ENCODE data around the gene MPST. TPM values are rescaled to one million over a fixed set of nuclear protein-coding genes. Genes with fewer than 3 reads are reported as not detected.

The MPST gene
- total RNA-seq, 2 experiments from 2014 or later: 61.8 to 124 TPM

GRCh38 chr22:37074537-37074936, 55.0 kb downstream of the MPST start:
- Histone ChIP-seq H3K9me2 (ENCODE audit: insufficient read depth, low read length) (no peaks in the 10 kb centered on the region), H3K4me3 (ENCODE audit: low read depth, low read length, poor library complexity, severe bottlenecking) (no peak overlapping the region), H3K79me2 (ENCODE audit: insufficient read depth, low read depth, low read length) (no peaks in the 10 kb centered on the region), H3K27ac (ENCODE audit: low read depth, low read length, poor library complexity, severe bottlenecking) (no peak overlapping the region), H3K4me1 (ENCODE audit: insufficient read depth, low read length, poor library complexity, severe bottlenecking) (no peaks in the 10 kb centered on the region), H4K20me1 (ENCODE audit: insufficient read depth, low read length) (no peaks in the 10 kb centered on the region), H3K4me2 (ENCODE audit: low read length) (no peak overlapping the region), H2AFZ (ENCODE audit: low read length) (no peak overlapping the region), H3K36me3 (ENCODE audit: insufficient read depth, low read length) (no peaks in the 10 kb centered on the region), H3K9me3 (ENCODE audit: low read length) (no peaks in the 10 kb centered on the region)
- DNase-seq (ENCODE audit: low spot score): no peak
- TF ChIP-seq EZH2phosphoT487 (IDR thresholded peaks at IDR 0.05; ENCODE audit: borderline replicate concordance, low read depth, low read length) (no peak), CTCF (conservative IDR thresholded peaks at IDR 0.05; ENCODE audit: low read length) (no peak)
- CTCF ChIA-PET (ENCODE audit: unreplicated experiment): no interaction called here
- BruUV-seq (replicated peaks): no TSS peak
- intact Hi-C loops (cut with micrococcal nuclease; ENCODE audit: unreplicated experiment): no loop called here
- POLR2A ChIA-PET: no interaction called here

- Histone ChIP-seq H3K79me2 (ENCODE audit: insufficient read depth, low read depth, low read length) (no peaks in the 10 kb centered on the region), H3K9me2 (ENCODE audit: insufficient read depth, low read length) (no peaks in the 10 kb centered on the region), H2AFZ (ENCODE audit: low read length) (no peak overlapping the region), H3K4me3 (ENCODE audit: low read depth, low read length, poor library complexity, severe bottlenecking) (no peak overlapping the region), H3K4me1 (ENCODE audit: insufficient read depth, low read length, poor library complexity, severe bottlenecking) (no peaks in the 10 kb centered on the region), H3K36me3 (ENCODE audit: insufficient read depth, low read length) (no peaks in the 10 kb centered on the region), H3K4me2 (ENCODE audit: low read length) (no peak overlapping the region), H3K27ac (ENCODE audit: low read depth, low read length, poor library complexity, severe bottlenecking) (no peak overlapping the region), H3K9me3 (ENCODE audit: low read length) (no peaks in the 10 kb centered on the region), H4K20me1 (ENCODE audit: insufficient read depth, low read length) (no peaks in the 10 kb centered on the region)
- ChIA-PET CTCF (ENCODE audit: unreplicated experiment) (no interaction called here), POLR2A (no interaction called here)
- BruUV-seq (replicated peaks): no TSS peak
- no peak for DNase-seq (ENCODE audit: low spot score)
- intact Hi-C loops (cut with micrococcal nuclease; ENCODE audit: unreplicated experiment): loop anchor here (5.0 kb wide), 1 partner anchor 382 kb away; no protein-coding TSS in a partner anchor
- TF ChIP-seq EZH2phosphoT487 (IDR thresholded peaks at IDR 0.05; ENCODE audit: borderline replicate concordance, low read depth, low read length): no peak
- TF ChIP-seq CTCF (conservative IDR thresholded peaks at IDR 0.05; ENCODE audit: low read length): no peak
Measured at GRCh38 chr22:37075046-37075445, 55.5 kb downstream of the MPST start.

- DNase-seq (ENCODE audit: low spot score): no peak
- H3K4me2 ChIP-seq (ENCODE audit: low read length): no peak overlapping the region
- no peak overlapping the region for H2AFZ ChIP-seq (ENCODE audit: low read length)
- H3K9me2 ChIP-seq (ENCODE audit: insufficient read depth, low read length): no peaks in the 10 kb centered on the region
- ChIA-PET POLR2A (no interaction called here), CTCF (ENCODE audit: unreplicated experiment) (interaction anchor here (0.6 kb wide), 1 partner anchor 289 kb away, joined by 3 read pairs; no protein-coding TSS in a partner anchor)
- no peaks in the 10 kb centered on the region for H3K79me2 ChIP-seq (ENCODE audit: insufficient read depth, low read depth, low read length)
- no peaks in the 10 kb centered on the region for H3K36me3 ChIP-seq (ENCODE audit: insufficient read depth, low read length)
- TF ChIP-seq CTCF (conservative IDR thresholded peaks at IDR 0.05; ENCODE audit: low read length): no peak
- TF ChIP-seq EZH2phosphoT487 (IDR thresholded peaks at IDR 0.05; ENCODE audit: borderline replicate concordance, low read depth, low read length): no peak
- H3K4me3 ChIP-seq (ENCODE audit: low read depth, low read length, poor library complexity, severe bottlenecking): no peak overlapping the region
- H4K20me1 ChIP-seq (ENCODE audit: insufficient read depth, low read length): no peaks in the 10 kb centered on the region
- no TSS peak for BruUV-seq (replicated peaks)
- H3K27ac ChIP-seq (ENCODE audit: low read depth, low read length, poor library complexity, severe bottlenecking): no peak overlapping the region
- no peaks in the 10 kb centered on the region for H3K9me3 ChIP-seq (ENCODE audit: low read length)
- H3K4me1 ChIP-seq (ENCODE audit: insufficient read depth, low read length, poor library complexity, severe bottlenecking): peaks cover 1% of the 10 kb centered on the region
- intact Hi-C loops (cut with micrococcal nuclease; ENCODE audit: unreplicated experiment): loop anchor here (5.0 kb wide), 1 partner anchor 381 kb away; no protein-coding TSS in a partner anchor
Measured at GRCh38 chr22:37075822-37076433, 56.4 kb downstream of the MPST start.
